H9 (cell line): ENCODE results near the gene MAGEB5. TPM values are rescaled to one million over a fixed set of nuclear protein-coding genes. Genes with fewer than 3 reads are reported as not detected.

Experiments used
- DNase-seq: peaks from one replicate; pipeline ENCODE4 v3.0.0-alpha.2; 2017
- H2AFZ ChIP-seq: one replicate; pipeline ENCODE4 v1.6.1; 2013; ENCODE audit warnings: mild to moderate bottlenecking, low read length, control low read depth, moderate library complexity
- H2AK5ac ChIP-seq: 2 replicates; pipeline ENCODE4 v1.6.1; 2013; ENCODE audit warnings: low read length, control low read depth, mixed read lengths; ENCODE audit not compliant: insufficient read length
- H2BK120ac ChIP-seq: one replicate; pipeline ENCODE4 v1.6.1; 2013; ENCODE audit warnings: low read depth, mild to moderate bottlenecking, low read length, control low read depth, inconsistent platforms; ENCODE audit not compliant: poor library complexity, severe bottlenecking
- H2BK12ac ChIP-seq: 2 replicates; pipeline ENCODE4 v1.6.1; 2013; ENCODE audit warnings: low read length, control low read depth, mixed read lengths, low read depth; ENCODE audit not compliant: insufficient read length
- H2BK15ac ChIP-seq: 2 replicates; pipeline ENCODE4 v1.6.1; 2013; ENCODE audit warnings: low read depth, low read length, control low read depth
- H2BK20ac ChIP-seq: one replicate; pipeline ENCODE4 v1.6.1; 2013; ENCODE audit warnings: low read depth, mild to moderate bottlenecking, low read length, control low read depth, inconsistent platforms; ENCODE audit not compliant: poor library complexity, severe bottlenecking
- H2BK5ac ChIP-seq: 2 replicates; pipeline ENCODE4 v1.6.1; 2013; ENCODE audit warnings: low read length, control low read depth, mixed read lengths; ENCODE audit not compliant: insufficient read length
- H3K14ac ChIP-seq: 2 replicates; pipeline ENCODE4 v1.6.1; 2013; ENCODE audit warnings: low read length, control low read depth; ENCODE audit not compliant: insufficient read depth
- H3K18ac ChIP-seq: 2 replicates; pipeline ENCODE4 v1.6.1; 2013; ENCODE audit warnings: low read depth, mild to moderate bottlenecking, mixed read lengths, low read length, control low read depth; ENCODE audit not compliant: insufficient read length
- H3K23ac ChIP-seq: 2 replicates; pipeline ENCODE4 v1.6.1; 2013; ENCODE audit warnings: low read length, control low read depth, mixed read lengths, low read depth; ENCODE audit not compliant: insufficient read length
- H3K23me2 ChIP-seq: 2 replicates; pipeline ENCODE4 v1.6.1; 2013; ENCODE audit warnings: low read depth, mild to moderate bottlenecking, mixed read lengths, low read length, control low read depth; ENCODE audit not compliant: insufficient read length, poor library complexity, severe bottlenecking
- H3K27ac ChIP-seq: 2 replicates; pipeline ENCODE4 v1.5.1; 2013; ENCODE audit warnings: low read length, control low read depth, mixed read lengths, low read depth; ENCODE audit not compliant: insufficient read length
- H3K27me3 ChIP-seq: 2 replicates; pipeline ENCODE4 v1.6.1; 2013; ENCODE audit warnings: low read length, control low read depth, inconsistent platforms; ENCODE audit not compliant: insufficient read depth
- H3K4ac ChIP-seq: 2 replicates; pipeline ENCODE4 v1.6.1; 2013; ENCODE audit warnings: low read depth, mild to moderate bottlenecking, control low read depth, inconsistent platforms, low read length, moderate library complexity
- H3K4me1 ChIP-seq: 2 replicates; pipeline ENCODE4 v1.6.1; 2013; ENCODE audit warnings: low read length, control low read depth, inconsistent platforms; ENCODE audit not compliant: insufficient read depth
- H3K4me2 ChIP-seq: 2 replicates; pipeline ENCODE4 v1.6.1; 2013; ENCODE audit warnings: low read length, control low read depth, mixed read lengths; ENCODE audit not compliant: insufficient read length, insufficient read depth
- H3K56ac ChIP-seq: 2 replicates; pipeline ENCODE4 v1.6.1; 2013; ENCODE audit warnings: low read depth, mild to moderate bottlenecking, mixed read lengths, low read length, control low read depth; ENCODE audit not compliant: insufficient read length
- H3K79me1 ChIP-seq: 2 replicates; pipeline ENCODE4 v1.6.1; 2013; ENCODE audit warnings: low read depth, mild to moderate bottlenecking, moderate library complexity, low read length, control low read depth, inconsistent platforms; ENCODE audit not compliant: insufficient read depth, poor library complexity, severe bottlenecking
- H3K79me2 ChIP-seq: 2 replicates; pipeline ENCODE4 v1.6.1; 2013; ENCODE audit warnings: low read length, control low read depth, inconsistent platforms; ENCODE audit not compliant: insufficient read depth
- H3K9ac ChIP-seq: 2 replicates; pipeline ENCODE4 v1.6.1; 2013; ENCODE audit warnings: low read length, control low read depth, mixed read lengths; ENCODE audit not compliant: insufficient read length; ENCODE audit errors: extremely low read depth
- H3K9me3 ChIP-seq: one replicate; pipeline ENCODE4 v1.6.1; 2013; ENCODE audit warnings: low read depth, low read length, inconsistent platforms; ENCODE audit not compliant: control insufficient read depth
- H3T11ph ChIP-seq: one replicate; pipeline ENCODE4 v1.6.1; 2013; ENCODE audit warnings: mild to moderate bottlenecking, low read length, control low read depth, inconsistent platforms
- H4K20me1 ChIP-seq: one replicate; pipeline ENCODE4 v1.6.1; 2013; ENCODE audit not compliant: control insufficient read depth, insufficient read length, insufficient read depth
- H4K5ac ChIP-seq: 2 replicates; pipeline ENCODE4 v1.6.1; 2013; ENCODE audit warnings: low read depth, mild to moderate bottlenecking, mixed read lengths, low read length, control low read depth; ENCODE audit not compliant: insufficient read length
- H4K8ac ChIP-seq: replicated peaks from 2 replicates; pipeline ENCODE4 v1.6.1; 2013; ENCODE audit warnings: low read length, control low read depth, mixed read lengths, low read depth; ENCODE audit not compliant: insufficient read length
- H4K91ac ChIP-seq: 2 replicates; pipeline ENCODE4 v1.6.1; 2013; ENCODE audit warnings: low read depth, mild to moderate bottlenecking, moderate library complexity, mixed read lengths, low read length, control low read depth; ENCODE audit not compliant: insufficient read length
- H3K27ac Mint-ChIP-seq, 3 experiments: 2 replicates in 2 of 3; 3 replicates in 1 of 3; pipeline ENCODE4 v1.8.0; 2020 to 2021; ENCODE audit warnings: mixed read lengths in 3 of 3, mild to moderate bottlenecking in 1 of 3, moderate library complexity in 1 of 3
- H3K27me3 Mint-ChIP-seq: 2 replicates; pipeline ENCODE4 v1.8.0; 2021; ENCODE audit warnings: low read depth, mild to moderate bottlenecking, moderate library complexity, mixed read lengths
- H3K36me3 Mint-ChIP-seq, 3 experiments: 2 replicates in 2 of 3; 3 replicates in 1 of 3; pipeline ENCODE4 v1.8.0; 2020 to 2021; ENCODE audit warnings: low read depth in 3 of 3, mixed read lengths in 3 of 3; ENCODE audit not compliant: insufficient read depth in 1 of 3
- H3K4me1 Mint-ChIP-seq, 2 experiments: 2 replicates each; pipeline ENCODE4 v1.8.0; 2020; ENCODE audit warnings: mixed read lengths in 2 of 2
- H3K4me3 Mint-ChIP-seq, 2 experiments: 2 replicates in 1 of 2; 3 replicates in 1 of 2; pipeline ENCODE4 v1.8.0; 2020 to 2021; ENCODE audit warnings: mild to moderate bottlenecking in 2 of 2, mixed read lengths in 2 of 2, moderate library complexity in 1 of 2
- H3K9me3 Mint-ChIP-seq, 2 experiments: 2 replicates in 1 of 2; 3 replicates in 1 of 2; pipeline ENCODE4 v1.8.0; 2020; ENCODE audit warnings: mild to moderate bottlenecking in 2 of 2, mixed read lengths in 2 of 2, moderate library complexity in 1 of 2
- WGBS: extraction: QIAGEN DNeasy Blood & Tissue Kit; methylation state at CpG from one replicate; pipeline ENCODE4 v1.1.7; 2013; ENCODE audit warnings: missing lambda C conversion rate, low lambda C conversion rate, mixed read lengths; ENCODE audit not compliant: insufficient read length; ENCODE audit errors: extremely low coverage; 5-methylcytosine and 5-hydroxymethylcytosine counted together
- total RNA-seq: library from RNA; stranded (reverse); gene quantifications from 2 replicates; pipeline ENCODE4 v1.2.1, GENCODE V29; 2021
- TF ChIP-seq, protein P1 (sequence below): fragments of 200-600 bp; sonication (generic); conservative IDR thresholded peaks from 3 replicates; pipeline ENCODE4 v1.8.0; 2021; ENCODE audit warnings: antibody characterized with exemption, mild to moderate bottlenecking

Gene MAGEB5
- total RNA-seq, 1 experiment from 2014 or later, result not detected

DNA sequence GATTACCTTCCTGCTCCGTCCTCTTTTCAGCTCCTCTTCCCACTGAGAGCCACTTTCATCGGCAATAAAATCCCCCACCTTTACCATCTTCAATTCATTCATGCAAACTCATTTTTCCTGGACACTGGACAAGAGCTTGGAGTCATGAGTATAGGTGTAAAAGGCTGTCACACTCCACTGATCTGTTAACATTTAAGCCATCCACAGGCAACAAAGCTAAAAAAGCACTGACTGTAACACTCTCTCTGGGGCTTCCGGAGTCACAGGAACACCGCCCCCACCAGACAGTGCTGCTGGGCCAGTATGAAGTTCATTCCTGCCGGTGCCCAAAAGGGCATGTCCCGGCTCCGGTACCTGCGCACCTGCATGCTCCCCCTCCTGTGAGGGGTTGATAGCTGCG is 38.5 kb downstream of the MAGEB5 start:
- Mint-ChIP-seq H3K36me3 (no peaks in the 10 kb centered on the region), H3K27me3 (no peaks in the 10 kb centered on the region), H3K4me3 (no peak overlapping the region), H3K4me1 (peaks cover 9 to 17% of the 10 kb centered on the region in 2 experiments), H3K27ac (no peak overlapping the region; a peak in 1 of 7 replicates), H3K9me3 (peaks cover 36 to 45% of the 10 kb centered on the region in 2 experiments)
- H3K14ac ChIP-seq, result no peak overlapping the region
- H4K8ac ChIP-seq, result no peak overlapping the region
- H4K20me1 ChIP-seq, result no peaks in the 10 kb centered on the region
- no peak overlapping the region for H2BK120ac ChIP-seq
- H3K9ac ChIP-seq, result no peak overlapping the region
- no peak overlapping the region for H3K27ac ChIP-seq
- H3T11ph ChIP-seq, result no peak overlapping the region
- no peaks in the 10 kb centered on the region for H3K27me3 ChIP-seq
- no peak overlapping the region for H3K56ac ChIP-seq
- no peak overlapping the region for H2BK5ac ChIP-seq
- H3K18ac ChIP-seq, result no peak overlapping the region
- no peak for DNase-seq
- H2AK5ac ChIP-seq, result no peak overlapping the region
- H3K79me2 ChIP-seq, result no peaks in the 10 kb centered on the region
- peaks cover 2% of the 10 kb centered on the region; the same call in 1 of the 2 replicates for H3K4me1 ChIP-seq
- H3K23me2 ChIP-seq, result no peaks in the 10 kb centered on the region
- H2BK12ac ChIP-seq, result no peak overlapping the region
- TF ChIP-seq, protein P1, sequence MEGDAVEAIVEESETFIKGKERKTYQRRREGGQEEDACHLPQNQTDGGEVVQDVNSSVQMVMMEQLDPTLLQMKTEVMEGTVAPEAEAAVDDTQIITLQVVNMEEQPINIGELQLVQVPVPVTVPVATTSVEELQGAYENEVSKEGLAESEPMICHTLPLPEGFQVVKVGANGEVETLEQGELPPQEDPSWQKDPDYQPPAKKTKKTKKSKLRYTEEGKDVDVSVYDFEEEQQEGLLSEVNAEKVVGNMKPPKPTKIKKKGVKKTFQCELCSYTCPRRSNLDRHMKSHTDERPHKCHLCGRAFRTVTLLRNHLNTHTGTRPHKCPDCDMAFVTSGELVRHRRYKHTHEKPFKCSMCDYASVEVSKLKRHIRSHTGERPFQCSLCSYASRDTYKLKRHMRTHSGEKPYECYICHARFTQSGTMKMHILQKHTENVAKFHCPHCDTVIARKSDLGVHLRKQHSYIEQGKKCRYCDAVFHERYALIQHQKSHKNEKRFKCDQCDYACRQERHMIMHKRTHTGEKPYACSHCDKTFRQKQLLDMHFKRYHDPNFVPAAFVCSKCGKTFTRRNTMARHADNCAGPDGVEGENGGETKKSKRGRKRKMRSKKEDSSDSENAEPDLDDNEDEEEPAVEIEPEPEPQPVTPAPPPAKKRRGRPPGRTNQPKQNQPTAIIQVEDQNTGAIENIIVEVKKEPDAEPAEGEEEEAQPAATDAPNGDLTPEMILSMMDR, result no peak
- H4K91ac ChIP-seq, result no peak overlapping the region
- WGBS, result no CpG with 5 or more reads among the region's 9 CpGs
- H3K79me1 ChIP-seq, result no peaks in the 10 kb centered on the region
- no peak overlapping the region for H2AFZ ChIP-seq
- no peak overlapping the region for H3K4me2 ChIP-seq
- no peak overlapping the region for H2BK20ac ChIP-seq
- H3K23ac ChIP-seq, result no peak overlapping the region
- H3K4ac ChIP-seq, result no peak overlapping the region
- H2BK15ac ChIP-seq, result no peak overlapping the region
- no peak overlapping the region for H4K5ac ChIP-seq
- H3K9me3 ChIP-seq, result no peaks in the 10 kb centered on the region
